ENCODE results near the gene EDC4. TPM values are rescaled to one million over a fixed set of nuclear protein-coding genes. Genes with fewer than 3 reads are reported as not detected.

The EDC4 gene
- total RNA-seq, 2 donors from 2014 or later: 58.6 to 96.5 TPM

DNA sequence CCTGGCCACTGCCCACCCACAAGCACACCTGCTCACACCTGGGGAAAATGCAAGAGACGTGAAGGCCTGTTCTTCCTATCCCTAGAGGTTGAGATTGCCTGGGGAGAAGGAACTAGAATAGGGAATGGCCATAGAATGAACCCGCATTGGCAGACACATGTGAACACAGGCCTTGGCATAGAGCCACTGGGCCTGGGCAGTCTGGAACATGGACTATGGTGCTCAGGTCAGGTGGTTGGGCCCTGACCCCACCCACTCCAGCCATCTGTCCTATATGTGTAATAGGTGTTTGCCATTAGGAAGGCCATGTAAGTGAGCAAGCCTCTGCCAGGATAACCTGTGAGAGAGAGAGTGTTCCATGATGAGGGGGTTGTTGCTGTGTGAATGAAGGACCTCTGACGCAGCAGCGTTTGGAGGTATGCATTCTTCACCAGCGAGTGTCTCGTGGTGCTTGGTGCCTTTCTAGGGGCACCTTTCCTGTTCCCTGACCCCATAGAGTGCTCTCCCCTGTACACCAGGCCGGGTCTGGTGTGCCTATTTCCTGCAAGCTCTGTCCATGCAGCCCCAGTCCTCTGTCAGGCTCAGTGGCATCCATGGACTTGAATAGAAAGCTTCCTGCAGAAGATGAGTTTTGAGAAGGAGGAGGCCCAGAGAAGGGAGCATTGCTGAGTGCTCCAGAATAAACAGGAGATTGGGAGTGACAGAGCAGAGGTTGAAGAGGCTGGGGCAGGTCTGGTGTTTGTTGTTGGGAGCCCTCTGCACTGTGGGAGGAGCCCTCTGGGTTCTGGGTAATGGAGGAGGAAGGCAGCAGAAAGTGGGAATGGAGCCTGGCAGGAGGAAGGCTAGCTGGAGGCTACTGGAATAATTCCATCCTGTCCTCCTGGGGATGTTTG is 43.2 kb downstream of the EDC4 start:
- Histone ChIP-seq H3K27ac (no peak overlapping the region), H3K4me3 (no peak overlapping the region), H3K9me3 (no peaks in the 10 kb centered on the region), H3K27me3 (no peaks in the 10 kb centered on the region), H3K4me1 (no peaks in the 10 kb centered on the region), H3K36me3 (no peaks in the 10 kb centered on the region), H3K9ac (ENCODE audit: low read depth in 2 of 2, low read length in 2 of 2) (no peak overlapping the region)
- DNase-seq: no peak
- no peak for TF ChIP-seq CTCF (IDR thresholded peaks at IDR 0.05)
- intact Hi-C loops (cut with DNase I): no loop called here

DNA sequence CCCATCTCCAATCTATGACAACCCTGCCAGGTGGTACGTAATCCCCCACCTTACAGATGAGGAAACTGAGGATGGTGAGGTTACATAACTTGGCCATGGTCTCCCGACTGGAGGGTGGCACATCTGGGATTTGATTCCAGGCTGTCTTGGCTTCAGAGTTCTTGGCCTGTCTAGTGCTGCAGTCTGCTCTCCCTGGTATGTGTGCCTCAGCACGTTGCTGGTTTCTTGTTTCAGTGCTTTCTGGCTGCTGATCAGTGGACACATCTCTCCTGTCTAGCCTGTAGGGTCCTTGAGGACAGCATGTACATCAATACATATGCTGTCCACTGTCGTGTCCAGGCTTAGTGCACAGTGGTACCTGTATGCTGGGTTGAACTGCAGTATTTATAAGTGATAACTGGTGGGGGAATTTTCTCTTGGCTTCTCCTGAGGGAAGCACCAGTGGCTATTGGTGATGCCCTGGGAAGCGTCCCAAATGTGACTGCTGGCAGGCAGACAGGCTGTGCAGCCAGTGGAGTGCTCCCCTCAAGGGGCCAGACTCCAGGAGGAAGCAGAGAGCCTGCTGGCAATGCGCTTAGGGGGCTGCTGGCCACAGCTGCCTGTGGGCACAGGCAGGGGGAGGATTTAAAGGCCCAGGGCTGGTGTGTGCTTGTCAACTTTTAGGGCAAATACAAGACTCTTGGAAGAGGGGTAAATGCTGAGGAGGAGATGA is 44.4 kb downstream of the EDC4 start:
- no peak overlapping the region for H3K9ac ChIP-seq (ENCODE audit: low read depth in 2 of 2, low read length in 2 of 2)
- DNase-seq: no peak
- intact Hi-C loops (cut with DNase I): no loop called here

DNA sequence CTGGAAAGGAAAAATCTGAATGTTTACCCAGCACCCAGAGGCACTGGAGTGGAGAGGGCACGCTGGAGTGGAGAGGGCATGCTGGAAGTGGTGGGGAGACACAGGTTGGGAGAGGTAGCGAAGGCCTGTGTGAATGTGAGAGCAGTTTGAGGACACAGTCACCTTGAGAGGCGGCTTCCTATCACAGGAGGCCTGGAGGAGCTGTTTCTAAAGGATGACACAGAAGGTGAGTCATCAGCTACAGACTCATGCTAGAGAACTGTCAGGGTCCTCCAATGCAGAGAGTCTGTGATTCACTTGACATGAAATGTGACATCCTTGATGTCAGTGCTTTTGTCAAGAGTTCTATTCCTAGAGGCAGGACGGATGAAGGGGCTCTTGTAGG is 45.0 kb downstream of the EDC4 start:
- no peaks in the 10 kb centered on the region for H3K36me3 ChIP-seq
- no peak overlapping the region for H3K27ac ChIP-seq

More for the DNA sequence above, 44.4 kb downstream of the EDC4 start:
- H3K4me3 ChIP-seq: no peak overlapping the region
- no peaks in the 10 kb centered on the region for H3K36me3 ChIP-seq
- no peaks in the 10 kb centered on the region for H3K9me3 ChIP-seq
- no peak overlapping the region for H3K27ac ChIP-seq
- H3K4me1 ChIP-seq: no peaks in the 10 kb centered on the region
- H3K27me3 ChIP-seq: no peaks in the 10 kb centered on the region
- no peak for TF ChIP-seq CTCF (IDR thresholded peaks at IDR 0.05)

GRCh38 chr16:67919622-67920221 is 46.9 kb downstream of the EDC4 start:
- no peak overlapping the region for H3K27ac ChIP-seq
- intact Hi-C loops (cut with DNase I): loop anchor here (10.0 kb wide), 1 partner anchor 105 kb away; no protein-coding TSS in a partner anchor
- no peaks in the 10 kb centered on the region for H3K27me3 ChIP-seq
- H3K4me1 ChIP-seq: no peaks in the 10 kb centered on the region
- no peak for TF ChIP-seq CTCF (IDR thresholded peaks at IDR 0.05)
- no peak overlapping the region for H3K9ac ChIP-seq (ENCODE audit: low read depth in 2 of 2, low read length in 2 of 2)
- H3K9me3 ChIP-seq: no peaks in the 10 kb centered on the region
- no peak for DNase-seq
- no peaks in the 10 kb centered on the region for H3K36me3 ChIP-seq
- no peak overlapping the region for H3K4me3 ChIP-seq

More for the DNA sequence above, 45.0 kb downstream of the EDC4 start:
- Histone ChIP-seq H3K4me1 (no peaks in the 10 kb centered on the region), H3K9ac (ENCODE audit: low read depth in 2 of 2, low read length in 2 of 2) (no peak overlapping the region), H3K27me3 (no peaks in the 10 kb centered on the region), H3K4me3 (no peak overlapping the region), H3K9me3 (no peaks in the 10 kb centered on the region)
- TF ChIP-seq CTCF (IDR thresholded peaks at IDR 0.05): no peak
- no peak for DNase-seq
- intact Hi-C loops (cut with DNase I): no loop called here

DNA sequence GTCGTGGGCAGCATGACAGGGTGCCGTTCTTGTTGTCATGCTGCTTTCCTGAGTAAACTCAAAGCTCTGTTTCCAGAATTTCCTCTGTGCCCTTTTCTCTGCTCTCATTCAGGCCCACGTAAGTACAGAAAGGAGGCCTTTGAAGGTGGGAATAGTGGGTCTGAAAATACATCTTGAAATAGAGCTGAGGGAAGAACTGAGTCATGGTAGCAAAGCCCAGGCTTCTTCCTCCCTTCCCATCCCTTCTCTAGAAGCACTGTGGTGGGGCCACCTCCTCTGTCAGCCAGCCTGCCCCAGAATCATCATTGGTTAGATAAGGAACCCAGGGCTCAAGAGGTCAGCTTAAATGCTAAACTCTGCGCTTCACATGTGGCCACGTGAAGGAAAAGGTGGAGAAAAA is 49.4 kb downstream of the EDC4 start:
- Histone ChIP-seq H3K4me3 (no peak overlapping the region), H3K27me3 (no peaks in the 10 kb centered on the region), H3K9ac (ENCODE audit: low read depth in 2 of 2, low read length in 2 of 2) (no peak overlapping the region), H3K9me3 (no peaks in the 10 kb centered on the region), H3K36me3 (no peaks in the 10 kb centered on the region), H3K27ac (no peak overlapping the region), H3K4me1 (no peaks in the 10 kb centered on the region)
- no peak for DNase-seq
- intact Hi-C loops (cut with DNase I): loop anchor here (10.0 kb wide), 1 partner anchor 107 kb away; no protein-coding TSS in a partner anchor
- TF ChIP-seq CTCF (IDR thresholded peaks at IDR 0.05): no peak

All from colonic mucosa (tissue), 4 donors.